MM.1S (cell line): Measurements from ENCODE around the gene CD84.
A peak's percentile ranks its signal among the peaks of the same experiment; 100 is the strongest.
"Not testable (repeated sequence)": the region's sequence is repeated elsewhere in the genome, so short reads cannot be mapped to it uniquely, and the experiment has no call there.

Source experiments
- DNase-seq: peaks from one replicate; pipeline ENCODE4 v3.0.0-alpha.2; 2015
- H2AFZ ChIP-seq: fragments of 300-600 bp; sonication (generic); 2 replicates; pipeline ENCODE4 v1.6.0; 2016; ENCODE audit warnings: antibody characterized with exemption, low read length
- H3F3A ChIP-seq: fragments of 300-600 bp; sonication (generic); 2 replicates; pipeline ENCODE4 v1.6.1; 2016; ENCODE audit warnings: mild to moderate bottlenecking, antibody characterized with exemption, low read length, moderate library complexity, mixed read lengths; ENCODE audit not compliant: insufficient read depth
- H3K27ac ChIP-seq: fragments of 300-600 bp; sonication (generic); 2 replicates; pipeline ENCODE4 v1.5.1; 2016; ENCODE audit warnings: mild to moderate bottlenecking, low read length
- H3K27me3 ChIP-seq: fragments of 300-600 bp; sonication (generic); replicated peaks from 2 replicates; pipeline ENCODE4 v1.6.0; 2016; ENCODE audit warnings: low read length; ENCODE audit not compliant: insufficient read depth
- H3K36me3 ChIP-seq: fragments of 300-600 bp; sonication (generic); replicated peaks from 2 replicates; pipeline ENCODE4 v1.6.1; 2016; ENCODE audit warnings: mild to moderate bottlenecking, low read length, mixed read lengths; ENCODE audit not compliant: insufficient read depth
- H3K4me1 ChIP-seq: fragments of 300-600 bp; sonication (generic); 2 replicates; pipeline ENCODE4 v1.6.1; 2016; ENCODE audit warnings: low read length, mixed read lengths
- H3K4me2 ChIP-seq: fragments of 300-600 bp; sonication (generic); 2 replicates; pipeline ENCODE4 v1.6.0; 2016; ENCODE audit warnings: low read depth, low read length
- H3K4me3 ChIP-seq: fragments of 300-600 bp; sonication (generic); 2 replicates; pipeline ENCODE4 v1.5.1; 2016; ENCODE audit warnings: low read length, mixed read lengths
- H3K79me2 ChIP-seq: fragments of 300-600 bp; sonication (generic); 2 replicates; pipeline ENCODE4 v1.6.1; 2016; ENCODE audit warnings: mixed run types, low read length, mixed read lengths
- H3K9ac ChIP-seq: fragments of 300-600 bp; sonication (generic); 2 replicates; pipeline ENCODE4 v1.6.1; 2016; ENCODE audit warnings: low read length, mixed read lengths
- H3K9me2 ChIP-seq: fragments of 300-600 bp; sonication (generic); replicated peaks from 2 replicates; pipeline ENCODE4 v1.6.1; 2016; ENCODE audit warnings: mild to moderate bottlenecking, low read length, mixed read lengths; ENCODE audit not compliant: insufficient read depth
- H3K9me3 ChIP-seq: fragments of 300-600 bp; sonication (generic); replicated peaks from 2 replicates; pipeline ENCODE4 v1.6.1; 2016; ENCODE audit warnings: mild to moderate bottlenecking, low read length, mixed read lengths; ENCODE audit not compliant: insufficient read depth
- H4K20me1 ChIP-seq: fragments of 300-600 bp; sonication (generic); 2 replicates; pipeline ENCODE4 v1.6.1; 2016; ENCODE audit warnings: mild to moderate bottlenecking, low read length, moderate library complexity, mixed read lengths; ENCODE audit not compliant: insufficient read depth
- EZH2 ChIP-seq: fragments of 300-600 bp; sonication (generic); optimal IDR thresholded peaks from 2 replicates; pipeline ENCODE3; 2017; ENCODE audit warnings: low read depth, mild to moderate bottlenecking, antibody characterized with exemption, low read length, mixed read lengths
- EZH2phosphoT487 ChIP-seq: fragments of 300-600 bp; sonication (generic); IDR thresholded peaks from 2 replicates; pipeline ENCODE4 v1.6.1; 2018; ENCODE audit warnings: antibody characterized with exemption, low read length
- TF ChIP-seq, protein P1 (sequence below): fragments of 300-600 bp; sonication (generic); IDR thresholded peaks from 2 replicates; pipeline ENCODE4 v1.5.1; 2016; ENCODE audit warnings: antibody characterized with exemption, low read length, mixed read lengths

Gene CD84

DNA sequence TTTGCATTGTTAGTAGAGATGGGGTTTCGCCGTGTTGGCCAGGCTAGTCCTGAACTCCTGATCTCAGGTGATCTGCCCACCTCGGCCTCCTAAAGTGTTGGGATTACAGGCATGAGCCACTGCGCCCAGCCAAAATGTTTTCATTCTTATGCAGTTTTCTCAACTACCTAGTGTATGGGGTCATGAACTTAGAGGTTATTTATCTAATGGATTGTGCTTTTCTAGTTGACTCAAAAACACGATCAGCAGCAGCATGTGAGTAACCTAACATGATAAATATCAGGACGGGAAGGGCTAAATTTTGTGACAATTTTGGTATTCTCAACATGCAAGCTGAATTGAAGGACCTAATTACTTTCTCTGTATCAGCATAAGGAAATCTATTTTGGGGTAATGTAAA is 9.2 kb upstream of the CD84 start:
- no peak overlapping the region for H2AFZ ChIP-seq
- H3K27me3 ChIP-seq, result no peaks in the 10 kb centered on the region
- H3K79me2 ChIP-seq, result no peaks in the 10 kb centered on the region
- H3K9ac ChIP-seq, result no peak overlapping the region
- no peak for DNase-seq
- no peaks in the 10 kb centered on the region for H4K20me1 ChIP-seq
- H3F3A ChIP-seq, result no peaks in the 10 kb centered on the region
- no peaks in the 10 kb centered on the region for H3K36me3 ChIP-seq
- H3K27ac ChIP-seq, result no peak overlapping the region
- H3K4me2 ChIP-seq, result no peak overlapping the region
- H3K4me3 ChIP-seq, result no peak overlapping the region
- H3K9me3 ChIP-seq, result no peaks in the 10 kb centered on the region
- 0 out of 2 replicates have a peak, but pooled peaks cover 2% of the 10 kb centered on the region for H3K9me2 ChIP-seq
- TF ChIP-seq, protein P1, sequence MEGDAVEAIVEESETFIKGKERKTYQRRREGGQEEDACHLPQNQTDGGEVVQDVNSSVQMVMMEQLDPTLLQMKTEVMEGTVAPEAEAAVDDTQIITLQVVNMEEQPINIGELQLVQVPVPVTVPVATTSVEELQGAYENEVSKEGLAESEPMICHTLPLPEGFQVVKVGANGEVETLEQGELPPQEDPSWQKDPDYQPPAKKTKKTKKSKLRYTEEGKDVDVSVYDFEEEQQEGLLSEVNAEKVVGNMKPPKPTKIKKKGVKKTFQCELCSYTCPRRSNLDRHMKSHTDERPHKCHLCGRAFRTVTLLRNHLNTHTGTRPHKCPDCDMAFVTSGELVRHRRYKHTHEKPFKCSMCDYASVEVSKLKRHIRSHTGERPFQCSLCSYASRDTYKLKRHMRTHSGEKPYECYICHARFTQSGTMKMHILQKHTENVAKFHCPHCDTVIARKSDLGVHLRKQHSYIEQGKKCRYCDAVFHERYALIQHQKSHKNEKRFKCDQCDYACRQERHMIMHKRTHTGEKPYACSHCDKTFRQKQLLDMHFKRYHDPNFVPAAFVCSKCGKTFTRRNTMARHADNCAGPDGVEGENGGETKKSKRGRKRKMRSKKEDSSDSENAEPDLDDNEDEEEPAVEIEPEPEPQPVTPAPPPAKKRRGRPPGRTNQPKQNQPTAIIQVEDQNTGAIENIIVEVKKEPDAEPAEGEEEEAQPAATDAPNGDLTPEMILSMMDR, result no peak
- TF ChIP-seq EZH2phosphoT487 (no peak), EZH2 (no peak)
- H3K4me1 ChIP-seq, result no peaks in the 10 kb centered on the region

DNA sequence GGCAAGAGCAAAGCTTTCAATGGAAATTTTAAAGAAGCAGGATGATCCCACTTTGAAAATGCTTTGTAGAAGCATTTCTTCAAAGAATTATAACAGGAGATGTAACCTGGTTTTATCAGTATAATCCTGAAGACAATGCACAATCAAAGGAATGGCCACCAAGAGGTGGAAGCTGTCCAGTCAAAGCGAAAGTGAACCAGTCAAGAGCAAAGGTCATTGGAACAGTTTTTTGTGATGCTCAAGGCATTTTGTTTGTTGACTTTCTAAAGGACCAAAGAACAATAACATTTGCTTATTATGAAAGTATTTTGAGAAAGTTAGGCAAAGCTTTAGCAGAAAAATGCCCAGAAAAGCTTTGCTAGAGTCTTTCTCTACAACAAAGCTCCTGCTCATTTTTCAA is 5.5 kb upstream of the CD84 start:
- no peak overlapping the region for H3K27ac ChIP-seq
- H4K20me1 ChIP-seq, result no peaks in the 10 kb centered on the region
- 0 out of 2 replicates have a peak, but pooled peaks cover 2% of the 10 kb centered on the region for H3K9me2 ChIP-seq
- no peaks in the 10 kb centered on the region for H3K36me3 ChIP-seq
- no peak overlapping the region for H3K4me2 ChIP-seq
- H3K79me2 ChIP-seq, result no peaks in the 10 kb centered on the region
- H2AFZ ChIP-seq, result no peak overlapping the region
- H3F3A ChIP-seq, result no peaks in the 10 kb centered on the region
- H3K4me3 ChIP-seq, result no peak overlapping the region
- no peak overlapping the region for H3K9ac ChIP-seq
- TF ChIP-seq, protein P1, result no peak
- no peak for TF ChIP-seq EZH2
- TF ChIP-seq EZH2phosphoT487, result no peak
- no peak for DNase-seq
- no peaks in the 10 kb centered on the region for H3K4me1 ChIP-seq
- H3K9me3 ChIP-seq, result no peaks in the 10 kb centered on the region
- H3K27me3 ChIP-seq, result no peaks in the 10 kb centered on the region

DNA sequence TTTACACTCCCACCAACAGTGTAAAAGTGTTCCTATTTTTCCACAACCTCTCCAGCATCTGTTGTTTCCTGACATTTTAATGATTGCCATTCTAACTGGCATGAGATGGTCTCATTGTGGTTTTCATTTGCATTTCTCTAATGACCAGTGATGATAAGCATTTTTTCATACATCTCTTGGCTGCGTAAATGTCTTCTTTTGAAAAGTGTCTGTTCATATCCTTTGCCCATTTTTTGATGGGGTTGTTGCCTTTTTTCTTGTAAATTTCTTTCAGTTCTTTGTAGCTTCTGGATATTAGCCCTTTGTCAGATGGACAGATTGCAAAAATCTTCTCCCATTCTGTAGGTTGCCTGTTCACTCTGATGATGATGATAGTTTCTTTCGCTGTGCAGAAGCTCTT is 3.7 kb upstream of the CD84 start:
- H4K20me1 ChIP-seq, H3K4me2 ChIP-seq, H3K9ac ChIP-seq, H3K27ac ChIP-seq, H3K9me2 ChIP-seq, H3K4me1 ChIP-seq, H3K27me3 ChIP-seq, H3K4me3 ChIP-seq, H2AFZ ChIP-seq, DNase-seq, H3K36me3 ChIP-seq, H3K79me2 ChIP-seq, H3K9me3 ChIP-seq, H3F3A ChIP-seq: not testable (repeated sequence)

DNA sequence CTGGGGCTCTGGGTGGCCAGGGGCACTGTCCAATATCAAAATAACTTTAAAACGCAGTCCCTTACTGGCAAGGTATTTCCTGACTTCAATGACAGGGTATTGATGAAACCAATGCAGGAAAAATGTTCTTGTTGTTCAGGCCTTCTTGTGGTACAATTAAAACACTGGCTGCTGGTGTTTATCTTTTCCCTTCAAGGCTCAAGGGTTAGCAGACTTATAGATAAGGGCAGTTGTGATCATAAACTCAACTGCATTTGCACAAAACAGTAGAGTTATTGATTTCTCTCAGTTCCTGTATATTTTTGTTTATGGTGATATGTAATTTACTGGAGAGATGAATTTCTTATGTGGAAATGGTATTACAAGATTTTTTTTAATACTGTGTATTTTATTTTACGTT is 2.7 kb upstream of the CD84 start:
- Histone ChIP-seq H3K9ac (no peak overlapping the region), H2AFZ (no peak overlapping the region), H3K36me3 (no peaks in the 10 kb centered on the region), H3F3A (no peaks in the 10 kb centered on the region), H4K20me1 (no peaks in the 10 kb centered on the region), H3K27ac (no peak overlapping the region), H3K79me2 (no peaks in the 10 kb centered on the region), H3K4me3 (no peak overlapping the region), H3K4me2 (no peak overlapping the region), H3K9me2 (0 out of 2 replicates have a peak, but pooled peaks cover 2% of the 10 kb centered on the region), H3K4me1 (no peaks in the 10 kb centered on the region), H3K9me3 (no peaks in the 10 kb centered on the region), H3K27me3 (no peaks in the 10 kb centered on the region)
- DNase-seq, result peak; percentile 4
- TF ChIP-seq, protein P1, result no peak
- TF ChIP-seq EZH2phosphoT487 (no peak), EZH2 (no peak)
